ENCODE measurements around the gene MT1M.
A peak's percentile ranks its signal among the peaks of the same experiment; 100 is the strongest.
"Not testable (repeated sequence)": the region's sequence is repeated elsewhere in the genome, so short reads cannot be mapped to it uniquely, and the experiment has no call there.

MT1M gene

DNA sequence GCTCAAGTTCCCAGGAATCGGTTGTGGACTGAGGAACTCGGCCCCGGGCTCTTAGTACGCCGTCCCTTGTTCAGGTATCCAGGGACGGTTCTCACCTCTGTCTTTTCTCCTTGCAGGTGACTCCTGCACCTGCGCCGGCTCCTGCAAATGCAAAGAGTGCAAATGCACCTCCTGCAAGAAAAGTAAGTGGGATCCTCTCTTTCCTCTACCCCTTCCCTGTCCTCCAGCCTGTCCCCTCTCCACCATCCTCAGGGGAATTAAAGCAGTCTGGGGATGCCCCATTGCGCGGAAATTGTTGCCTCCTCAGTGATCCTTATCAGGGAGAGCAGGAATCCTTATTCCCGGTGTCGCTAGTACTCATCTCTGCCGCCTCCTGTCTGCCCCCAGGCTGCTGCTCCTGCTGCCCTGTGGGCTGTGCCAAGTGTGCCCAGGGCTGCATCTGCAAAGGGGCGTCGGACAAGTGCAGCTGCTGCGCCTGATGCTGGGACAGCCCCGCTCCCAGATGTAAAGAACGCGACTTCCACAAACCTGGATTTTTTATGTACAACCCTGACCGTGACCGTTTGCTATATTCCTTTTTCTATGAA lies 23.5 kb upstream of the MT1M start:
- no peak for DNase-seq

GRCh38 chr16:56609463-56609921 lies 23.0 kb upstream of the MT1M start:
- DNase-seq: peak; percentile 45 to 69

- DNase-seq: peak in 1 of 2 experiments; percentile 78
Observed at GRCh38 chr16:56610017-56610608, 22.3 kb upstream of the MT1M start.

GRCh38 chr16:56610609-56611111 lies 21.8 kb upstream of the MT1M start:
- DNase-seq: no peak

DNA sequence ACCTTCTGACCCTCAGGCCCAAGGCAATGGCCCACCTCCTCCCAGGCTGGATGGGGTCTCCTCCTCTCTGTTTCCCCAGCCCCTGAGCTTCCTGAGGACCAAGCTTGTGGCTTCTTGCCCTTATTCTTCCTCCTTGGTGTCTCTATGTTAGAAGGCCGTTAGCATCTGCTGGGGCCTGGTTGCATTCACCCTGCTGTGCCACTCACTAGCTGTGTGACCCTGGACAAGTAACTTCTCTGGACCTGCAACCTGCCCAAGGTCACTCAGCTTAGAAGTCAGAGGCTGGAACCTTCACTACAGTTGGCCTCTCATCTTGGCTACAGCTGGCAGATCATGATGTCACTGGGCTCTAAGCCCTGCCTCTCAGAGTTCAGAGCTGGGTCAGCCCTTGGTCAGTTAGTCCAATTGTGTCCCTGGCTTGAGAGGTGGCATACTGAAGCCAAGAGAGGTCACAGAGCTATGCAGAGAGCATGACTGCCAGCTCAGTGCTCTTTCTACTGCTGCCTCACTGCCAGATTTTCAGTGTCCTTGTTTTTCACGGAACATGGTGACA lies 21.1 kb upstream of the MT1M start:
- DNase-seq: peak in 1 of 2 experiments; percentile 48

DNA sequence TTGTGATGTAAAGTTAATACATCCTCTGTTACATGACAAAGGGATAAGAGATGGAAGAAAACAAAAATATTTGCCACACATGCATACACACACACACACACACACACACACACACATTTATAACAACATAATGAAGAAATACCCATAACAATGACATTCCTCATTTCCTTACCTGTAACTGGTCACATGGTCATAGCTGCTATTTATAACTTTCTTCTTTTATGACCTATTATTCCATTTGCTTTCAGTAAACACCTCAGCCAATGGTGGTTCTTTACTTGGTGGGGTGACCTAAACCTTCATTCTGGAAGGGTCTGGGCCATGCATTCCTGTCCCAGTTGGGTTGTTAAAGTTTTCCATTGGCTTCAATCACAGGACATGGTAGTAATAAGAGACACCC lies 18.8 kb upstream of the MT1M start:
- no peak for DNase-seq

DNA sequence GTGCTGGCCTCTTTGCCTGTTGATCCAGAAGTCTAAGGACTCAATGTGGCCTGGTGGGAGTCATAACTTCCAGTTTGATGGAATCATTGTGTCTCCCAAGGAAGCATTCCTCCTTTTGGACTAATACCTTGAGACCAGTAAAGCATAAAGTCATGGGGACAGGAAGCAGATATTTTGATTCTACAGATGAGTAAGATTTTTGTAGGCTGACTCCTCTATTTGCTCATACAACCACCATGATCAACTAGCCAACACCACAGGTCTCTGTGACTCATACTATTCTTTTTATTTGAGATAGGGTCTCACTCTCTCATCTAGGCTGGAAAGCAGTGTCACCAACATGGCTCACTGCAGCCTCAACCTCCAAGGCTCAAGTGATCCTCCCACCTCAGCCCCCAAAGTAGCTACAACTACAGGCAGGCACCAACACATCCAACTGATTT lies 17.9 kb upstream of the MT1M start:
- DNase-seq: peak in 1 of 2 experiments; percentile 29

GRCh38 chr16:56615353-56615752 lies 17.1 kb upstream of the MT1M start:
- no peak for DNase-seq

- no peak for DNase-seq
Observed at GRCh38 chr16:56616608-56617211, 15.7 kb upstream of the MT1M start.

- peak in 1 of 2 experiments; percentile 58 for DNase-seq
Observed at GRCh38 chr16:56617212-56618085, 15.0 kb upstream of the MT1M start.

GRCh38 chr16:56618138-56618537 lies 14.3 kb upstream of the MT1M start:
- no peak for DNase-seq

DNA sequence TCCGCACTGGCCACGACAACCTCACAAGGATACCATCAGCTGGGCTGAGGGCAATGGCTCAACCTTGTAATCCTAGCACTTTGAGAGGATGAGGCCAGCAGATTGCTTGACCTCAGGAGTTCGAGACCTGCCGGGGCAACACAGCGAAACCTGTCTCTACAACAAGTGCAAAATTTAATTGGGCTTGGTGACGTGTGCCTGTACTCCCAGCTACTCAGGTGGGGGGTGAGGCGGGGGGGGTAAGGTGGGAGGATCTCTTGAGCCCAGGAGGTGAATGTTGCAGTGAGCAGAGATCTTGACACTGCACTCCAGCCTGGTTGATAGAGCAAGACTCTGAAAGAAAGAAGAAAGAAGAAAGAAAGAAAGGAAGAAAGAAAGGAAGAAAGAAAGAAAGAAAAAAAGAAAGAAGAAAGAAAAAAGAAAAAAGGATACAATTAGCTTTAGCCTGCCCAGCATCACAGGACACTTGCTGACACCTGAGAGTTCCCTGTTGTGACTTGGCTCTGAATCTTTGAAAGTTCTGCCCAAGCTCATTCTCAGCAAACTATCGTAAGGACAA lies 12.0 kb upstream of the MT1M start:
- DNase-seq: no peak

GRCh38 chr16:56621665-56622445 lies 10.6 kb upstream of the MT1M start:
- not testable (repeated sequence) for DNase-seq

DNA sequence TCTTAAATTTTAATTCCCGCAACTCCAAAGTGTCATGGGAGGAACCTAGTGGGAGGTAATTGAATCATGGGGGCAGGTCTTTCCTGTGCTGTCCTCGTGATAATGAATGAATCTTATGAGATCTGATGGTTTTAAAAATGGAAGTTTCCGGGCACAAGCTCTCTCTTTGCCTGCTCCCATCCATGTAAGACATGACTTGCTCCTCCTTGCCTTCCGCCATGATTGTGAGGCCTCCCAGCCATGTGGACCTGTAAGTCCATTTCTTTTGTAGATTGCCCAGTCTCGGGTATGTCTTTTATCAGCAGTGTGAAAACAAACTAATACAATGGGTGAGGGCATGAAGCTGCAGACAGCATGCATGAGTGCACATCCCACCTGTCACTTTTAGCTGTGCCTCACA lies 9.3 kb upstream of the MT1M start:
- DNase-seq: not testable (repeated sequence)

- no peak for DNase-seq
Observed at GRCh38 chr16:56623637-56624036, 8.8 kb upstream of the MT1M start.

- DNase-seq: peak in 1 of 2 experiments; percentile 23
Observed at GRCh38 chr16:56625140-56625942, 7.1 kb upstream of the MT1M start, which contains the start of gene MT1E. Gene MT1E (plus strand): TSS chr16:56625781. CDS start chr16:56625852, 71 bp downstream.

DNA sequence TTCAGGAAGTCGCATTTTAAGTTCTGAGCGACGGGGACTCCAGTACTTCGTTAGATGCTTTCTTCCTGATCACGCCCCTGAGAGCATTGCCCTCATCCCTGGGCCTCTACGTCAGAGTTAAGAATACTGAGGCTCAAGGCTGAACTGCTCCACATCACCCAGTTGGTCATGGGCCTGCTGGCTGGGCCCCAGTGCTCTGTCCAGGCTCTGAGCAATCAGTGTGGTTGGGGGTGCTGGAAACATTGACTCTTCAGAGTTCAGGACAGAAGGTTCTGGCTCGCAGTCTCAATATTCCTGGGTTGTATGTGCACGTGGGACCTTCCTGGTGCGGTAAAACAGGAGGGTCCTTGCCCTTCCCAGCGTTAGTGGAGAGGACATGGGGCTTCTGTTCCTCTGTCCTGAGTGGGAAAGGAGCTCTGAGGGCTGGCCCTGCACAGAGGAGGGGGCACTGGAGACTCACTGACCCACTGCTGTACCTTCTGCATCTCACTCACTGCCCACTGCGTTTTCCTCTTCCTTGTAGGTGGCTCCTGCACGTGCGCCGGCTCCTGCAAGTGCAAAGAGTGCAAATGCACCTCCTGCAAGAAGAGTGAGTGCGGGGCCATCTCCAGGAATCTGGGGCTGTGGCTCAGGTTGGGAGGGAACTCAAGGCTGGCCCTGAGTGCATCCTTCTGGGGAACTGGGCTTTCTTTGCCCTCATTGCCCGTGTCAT lies 6.4 kb upstream of the MT1M start:
- peak in 1 of 2 experiments; percentile 23 for DNase-seq

- no peak for DNase-seq
Observed at GRCh38 chr16:56626685-56627084, 5.8 kb upstream of the MT1M start.

- no peak for DNase-seq
Observed at GRCh38 chr16:56628486-56629350, 3.7 kb upstream of the MT1M start.

Data from SW 1271 (cell line).